ENCODE results near the gene ISX.

ISX gene

GRCh38 chr22:35114131-35114980 is 48.4 kb downstream of the ISX start:
- no peak for DNase-seq

DNA sequence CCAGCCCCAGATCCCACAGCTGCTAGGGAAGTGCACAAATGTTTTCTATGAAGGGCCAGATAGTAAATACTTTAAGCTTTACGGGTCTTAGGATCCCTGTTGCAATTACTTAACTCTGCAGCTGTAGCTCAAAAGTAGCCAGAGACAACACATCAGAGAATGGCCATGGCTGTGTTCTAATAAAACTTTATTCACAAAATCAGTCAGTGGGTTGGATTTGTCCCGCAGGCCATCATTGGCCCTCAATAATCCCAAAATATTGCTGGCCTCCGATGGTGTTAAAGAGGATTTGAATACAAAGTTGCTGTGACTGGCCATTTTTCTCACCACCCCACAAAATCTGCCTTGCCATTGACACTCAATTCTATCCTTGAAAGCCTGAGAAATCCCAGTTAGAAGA is 49.6 kb downstream of the ISX start:
- no peak for DNase-seq

- no peak for DNase-seq
Measured at GRCh38 chr22:35116269-35116668, 50.3 kb downstream of the ISX start.

DNA sequence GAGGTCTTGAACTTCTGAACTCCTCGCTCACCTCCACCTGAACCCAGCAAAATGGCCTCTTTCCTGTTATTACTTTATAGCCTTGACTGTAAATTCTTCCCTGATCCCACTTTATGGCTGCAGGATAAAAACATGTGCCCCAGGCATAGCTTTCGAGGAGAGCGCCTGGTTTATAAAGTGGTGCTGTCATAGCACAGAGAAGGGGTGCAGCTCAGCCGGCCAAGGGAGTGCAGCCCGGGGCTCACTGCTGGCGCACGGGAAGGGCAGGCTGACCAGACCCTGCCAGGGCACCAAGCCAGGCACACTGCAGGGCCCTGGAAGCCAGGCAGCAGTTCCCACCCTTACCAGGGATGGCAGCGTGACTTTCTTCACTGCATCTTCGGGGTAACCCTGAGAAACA is 50.9 kb downstream of the ISX start:
- no peak for DNase-seq

- DNase-seq = no peak
Measured at GRCh38 chr22:35119494-35119893, 53.5 kb downstream of the ISX start.

DNA sequence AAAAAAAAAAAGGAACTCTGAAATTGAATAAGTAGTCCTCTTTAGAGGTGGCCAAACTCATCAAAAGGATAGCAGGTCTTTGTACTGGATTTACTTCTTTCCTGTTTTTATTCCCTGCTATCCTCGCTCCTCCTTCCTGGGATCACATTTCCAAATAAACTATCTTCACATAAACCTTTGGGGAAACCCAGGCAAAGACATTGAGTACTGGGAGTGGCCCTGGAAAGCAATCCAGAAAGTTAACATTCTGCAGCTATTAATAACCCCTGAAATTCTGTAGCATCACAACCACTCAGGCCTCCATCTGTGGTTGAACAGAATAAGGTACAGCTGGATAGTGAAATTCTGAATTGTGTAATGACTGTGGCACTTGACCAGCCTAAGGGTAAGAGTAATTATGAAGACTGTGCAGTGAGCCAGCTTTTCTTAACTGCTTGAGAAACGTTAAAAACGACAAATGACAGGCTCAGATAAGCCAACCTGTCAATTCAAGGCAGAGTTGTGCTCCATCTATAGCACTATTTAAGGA is 58.8 kb downstream of the ISX start:
- no peak for DNase-seq

- no peak for DNase-seq
Measured at GRCh38 chr22:35126993-35127392, 61.0 kb downstream of the ISX start.

- no peak for DNase-seq
Measured at GRCh38 chr22:35128637-35129036, 62.7 kb downstream of the ISX start.

GRCh38 chr22:35131525-35132000 is 65.6 kb downstream of the ISX start:
- DNase-seq = no peak

GRCh38 chr22:35132568-35132967 is 66.6 kb downstream of the ISX start:
- DNase-seq = no peak

GRCh38 chr22:35133702-35134380 is 67.9 kb downstream of the ISX start:
- DNase-seq = no peak

DNA sequence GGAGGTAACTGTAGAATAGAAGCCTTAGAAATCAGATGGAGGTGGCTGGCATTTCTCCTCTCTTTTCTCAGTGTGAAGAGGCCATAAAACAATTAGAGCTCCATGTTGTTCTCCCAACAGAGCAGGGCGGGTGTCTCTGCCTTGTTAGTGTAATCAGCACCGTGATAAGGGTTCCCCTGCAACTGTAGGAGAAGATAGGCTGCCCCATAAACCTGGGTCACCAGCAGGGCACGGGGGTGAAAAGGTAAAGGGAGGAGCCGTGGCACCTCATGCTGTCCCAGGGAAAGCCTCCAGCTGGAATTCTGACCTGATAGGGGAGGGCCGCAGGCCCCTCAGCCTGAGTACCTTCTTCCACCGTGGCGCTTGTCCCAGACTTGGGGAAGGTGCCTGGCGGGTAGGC is 68.7 kb downstream of the ISX start:
- no peak for DNase-seq

GRCh38 chr22:35135165-35135564 is 69.2 kb downstream of the ISX start:
- DNase-seq = no peak
